ENCODE results near the gene CEBPZ. TPM values are rescaled to one million over a fixed set of nuclear protein-coding genes. Genes with fewer than 3 reads are reported as not detected.

CEBPZ gene
- total and polyA plus RNA-seq, 2 of the 13 experiments (the other 11 are each of a cell fraction or from before 2014, with no cell fraction given): 14.4 to 117 TPM

GRCh38 chr2:37196320-37197195 is 34.8 kb downstream of the CEBPZ start, which contains the start of gene CEBPZOS (continued):
- no peak for TF ChIP-seq CCAR2 (optimal IDR thresholded peaks at IDR 0.05; ENCODE audit: low read depth, low read length)
- TF ChIP-seq ZSCAN22 (CRISPR knock-in tag; IDR thresholded peaks at IDR 0.05): peak; percentile 68; the same call in 1 of the 2 replicates
- no peak for TF ChIP-seq ZNF496 (CRISPR knock-in tag; IDR thresholded peaks at IDR 0.05; ENCODE audit: insufficient replicate concordance)
- peak; percentile 47; the same call in 1 of the 2 replicates for TF ChIP-seq YEATS2 (CRISPR knock-in tag; IDR thresholded peaks at IDR 0.05; ENCODE audit: borderline replicate concordance)
- peak; percentile 100 for TF ChIP-seq KAT7 (CRISPR knock-in tag; IDR thresholded peaks at IDR 0.05; ENCODE audit: borderline replicate concordance)
- TF ChIP-seq ZNF253 (CRISPR knock-in tag; IDR thresholded peaks at IDR 0.05; ENCODE audit: borderline replicate concordance): peak; percentile 88
- peak; percentile 92 for TF ChIP-seq POGZ (CRISPR knock-in tag; IDR thresholded peaks at IDR 0.05)
- peak; percentile 68; the same call in 1 of the 2 replicates for TF ChIP-seq GATA4 (IDR thresholded peaks at IDR 0.05; ENCODE audit: borderline replicate concordance, low read depth)
- no peak for TF ChIP-seq SMC3 (IDR thresholded peaks at IDR 0.05; ENCODE audit: low read length)
- no peak; the same call in 1 of the 2 replicates for TF ChIP-seq GLMP (CRISPR knock-in tag; IDR thresholded peaks at IDR 0.05; ENCODE audit: borderline replicate concordance)
- peak; percentile 95 for TF ChIP-seq SMYD3 (CRISPR knock-in tag; IDR thresholded peaks at IDR 0.05)
- TF ChIP-seq ZBTB21 (CRISPR knock-in tag; IDR thresholded peaks at IDR 0.05): no peak
- peak; percentile 58; the same call in 1 of the 2 replicates for TF ChIP-seq TFDP1 (CRISPR knock-in tag; IDR thresholded peaks at IDR 0.05; ENCODE audit: borderline replicate concordance)
- TF ChIP-seq ZNF563 (CRISPR knock-in tag; IDR thresholded peaks at IDR 0.05): peak; percentile 94
- peak; percentile 73; the same call in 1 of the 2 replicates for TF ChIP-seq ZNF468 (CRISPR knock-in tag; IDR thresholded peaks at IDR 0.05)
- TF ChIP-seq ZFP1 (CRISPR knock-in tag; IDR thresholded peaks at IDR 0.05): peak; percentile 11; the same call in 1 of the 2 replicates
- peak; percentile 95 for TF ChIP-seq REPIN1 (CRISPR knock-in tag; IDR thresholded peaks at IDR 0.05; ENCODE audit: borderline replicate concordance, low read depth)
- no peak for TF ChIP-seq FUBP1 (CRISPR knock-in tag; IDR thresholded peaks at IDR 0.05; ENCODE audit: borderline replicate concordance)
- TF ChIP-seq ZBTB1 (CRISPR knock-in tag; IDR thresholded peaks at IDR 0.05; ENCODE audit: borderline replicate concordance): peak; percentile 79; the same call in 1 of the 2 replicates
- TF ChIP-seq TFAP4 (IDR thresholded peaks at IDR 0.05; ENCODE audit: borderline replicate concordance, low read depth): 0 out of 2 replicates have a peak, but pooled peaks have one; percentile 8
- TF ChIP-seq ZNF776 (CRISPR knock-in tag; IDR thresholded peaks at IDR 0.05): peak; percentile 98
- TF ChIP-seq ZNF780A (CRISPR knock-in tag; IDR thresholded peaks at IDR 0.05): no peak
